GM12872 (cell line): Measurements from ENCODE around the gene TBC1D9.

Source experiments
- TF ChIP-seq, protein P1 (sequence below): IDR thresholded peaks from 3 replicates; pipeline ENCODE4 v1.5.1; 2011; ENCODE audit warnings: low read depth, mild to moderate bottlenecking, low read length, moderate library complexity; ENCODE audit not compliant: insufficient read depth

TBC1D9 gene

DNA sequence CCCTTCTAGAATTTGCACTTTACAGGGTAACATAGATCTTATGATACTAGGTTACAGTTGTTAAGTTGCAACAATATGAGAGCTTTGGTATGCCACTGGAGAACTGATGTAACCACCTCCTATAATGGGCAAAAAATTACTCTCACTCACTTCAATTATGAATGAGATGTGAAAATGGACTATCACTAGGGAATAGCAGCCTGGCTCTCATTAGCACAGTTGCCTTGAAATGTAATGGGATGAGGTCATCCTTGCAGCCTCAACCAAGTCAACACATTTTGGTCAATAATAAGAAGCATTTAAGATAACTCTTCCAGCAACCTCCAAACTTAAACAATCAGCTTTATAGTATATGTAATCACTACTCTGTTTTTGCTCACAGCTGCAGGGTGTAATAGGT lies 69.4 kb downstream of the TBC1D9 start:
- TF ChIP-seq, protein P1, sequence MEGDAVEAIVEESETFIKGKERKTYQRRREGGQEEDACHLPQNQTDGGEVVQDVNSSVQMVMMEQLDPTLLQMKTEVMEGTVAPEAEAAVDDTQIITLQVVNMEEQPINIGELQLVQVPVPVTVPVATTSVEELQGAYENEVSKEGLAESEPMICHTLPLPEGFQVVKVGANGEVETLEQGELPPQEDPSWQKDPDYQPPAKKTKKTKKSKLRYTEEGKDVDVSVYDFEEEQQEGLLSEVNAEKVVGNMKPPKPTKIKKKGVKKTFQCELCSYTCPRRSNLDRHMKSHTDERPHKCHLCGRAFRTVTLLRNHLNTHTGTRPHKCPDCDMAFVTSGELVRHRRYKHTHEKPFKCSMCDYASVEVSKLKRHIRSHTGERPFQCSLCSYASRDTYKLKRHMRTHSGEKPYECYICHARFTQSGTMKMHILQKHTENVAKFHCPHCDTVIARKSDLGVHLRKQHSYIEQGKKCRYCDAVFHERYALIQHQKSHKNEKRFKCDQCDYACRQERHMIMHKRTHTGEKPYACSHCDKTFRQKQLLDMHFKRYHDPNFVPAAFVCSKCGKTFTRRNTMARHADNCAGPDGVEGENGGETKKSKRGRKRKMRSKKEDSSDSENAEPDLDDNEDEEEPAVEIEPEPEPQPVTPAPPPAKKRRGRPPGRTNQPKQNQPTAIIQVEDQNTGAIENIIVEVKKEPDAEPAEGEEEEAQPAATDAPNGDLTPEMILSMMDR = no peak

- TF ChIP-seq, protein P1 = no peak
Observed at GRCh38 chr4:140684314-140684713, 71.9 kb downstream of the TBC1D9 start.

- TF ChIP-seq, protein P1 = no peak
Observed at GRCh38 chr4:140681201-140681600, 75.0 kb downstream of the TBC1D9 start.

DNA sequence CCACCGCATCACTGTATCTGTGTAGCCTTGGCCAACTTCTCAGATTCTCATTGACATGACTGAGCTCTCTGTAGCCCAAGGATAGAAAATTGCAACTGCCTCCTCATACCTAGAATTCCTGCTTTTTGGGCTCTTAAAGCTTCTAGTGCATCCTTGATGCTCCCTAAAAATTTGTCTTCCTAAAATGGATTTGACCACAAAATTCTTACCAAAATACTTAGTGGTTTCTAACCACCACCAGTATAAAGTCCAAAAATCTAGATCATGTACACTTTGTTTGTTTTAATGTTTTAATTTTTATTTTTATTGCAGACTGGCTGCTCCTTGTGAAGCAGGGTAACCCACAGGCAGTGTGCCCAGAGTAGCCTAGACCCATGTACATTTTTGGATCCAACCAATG lies 75.5 kb downstream of the TBC1D9 start:
- TF ChIP-seq, protein P1 = no peak

DNA sequence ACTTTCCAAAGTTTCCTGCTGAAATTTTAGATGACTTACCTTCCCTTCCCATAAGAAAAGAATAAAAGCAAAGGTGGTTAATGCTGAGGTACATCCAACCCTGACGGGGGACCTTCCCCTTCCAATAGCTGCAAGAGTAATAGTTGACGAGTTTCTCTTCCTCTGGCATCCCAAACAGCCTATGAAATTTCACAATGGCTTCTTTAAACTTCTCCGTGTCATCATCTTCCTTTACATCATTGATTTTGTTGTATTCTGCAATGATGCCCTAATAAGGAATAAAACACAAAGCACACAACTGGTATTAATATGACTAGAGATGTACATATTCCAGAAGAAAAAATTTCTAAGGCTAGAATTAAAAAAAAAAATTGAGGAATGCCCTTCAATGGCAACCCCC lies 76.6 kb downstream of the TBC1D9 start:
- TF ChIP-seq, protein P1 = no peak

DNA sequence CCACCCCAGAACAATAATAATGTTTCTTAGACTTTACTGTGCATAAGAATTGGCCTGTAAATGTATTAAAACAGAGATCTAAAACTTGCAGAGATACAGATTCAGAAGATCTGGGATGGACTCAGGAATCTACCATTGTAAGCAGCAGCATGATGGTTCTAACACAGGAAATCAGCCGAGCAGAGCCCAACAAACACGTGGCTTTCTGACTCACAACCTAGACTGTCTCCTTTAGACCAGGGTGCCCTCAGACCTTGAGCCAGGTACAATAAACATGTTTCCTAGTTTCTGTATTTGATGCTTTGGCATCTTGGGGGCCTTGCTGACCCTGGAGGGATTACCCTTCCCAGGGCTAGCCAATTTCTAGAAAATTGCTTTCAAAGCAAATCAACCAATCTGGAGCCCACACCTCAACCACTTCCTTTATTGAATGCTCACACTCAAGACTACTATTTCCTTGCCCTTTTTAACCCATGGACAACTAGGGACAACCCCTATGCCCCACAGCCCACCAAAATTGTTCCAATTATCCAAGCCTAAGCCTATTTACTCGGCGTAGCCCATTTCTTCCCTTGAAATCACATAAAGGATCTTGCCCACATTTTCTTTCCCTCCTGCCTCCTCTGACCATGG lies 80.5 kb downstream of the TBC1D9 start:
- TF ChIP-seq, protein P1 = no peak

- TF ChIP-seq, protein P1 = no peak
Observed at GRCh38 chr4:140673729-140674128, 82.5 kb downstream of the TBC1D9 start.
